ENCODE results near the gene SBNO2.

Gene SBNO2

GRCh38 chr19:1168572-1169410 is 5.3 kb downstream of the SBNO2 start:
- no peak for DNase-seq

GRCh38 chr19:1167687-1168571 is 6.1 kb downstream of the SBNO2 start:
- no peak for DNase-seq

- no peak for DNase-seq
Observed at GRCh38 chr19:1166872-1167573, 7.0 kb downstream of the SBNO2 start.

- DNase-seq: no peak
Observed at GRCh38 chr19:1164684-1165531, 9.2 kb downstream of the SBNO2 start.

- no peak for DNase-seq
Observed at GRCh38 chr19:1163934-1164683, 10.0 kb downstream of the SBNO2 start.

GRCh38 chr19:1163283-1163933 is 10.7 kb downstream of the SBNO2 start:
- no peak for DNase-seq

- DNase-seq: no peak
Observed at GRCh38 chr19:1162404-1163282, 11.4 kb downstream of the SBNO2 start.

GRCh38 chr19:1161716-1162115 is 12.4 kb downstream of the SBNO2 start:
- DNase-seq: no peak

- no peak for DNase-seq
Observed at GRCh38 chr19:1159864-1160595, 14.0 kb downstream of the SBNO2 start.

- no peak for DNase-seq
Observed at GRCh38 chr19:1158885-1159448, 15.1 kb downstream of the SBNO2 start.

GRCh38 chr19:1157931-1158884 is 15.9 kb downstream of the SBNO2 start:
- DNase-seq: no peak

GRCh38 chr19:1156830-1157615 is 17.0 kb downstream of the SBNO2 start:
- no peak for DNase-seq

- no peak for DNase-seq
Observed at GRCh38 chr19:1156305-1156801, 17.7 kb downstream of the SBNO2 start.

- DNase-seq: no peak
Observed at GRCh38 chr19:1155352-1156304, 18.4 kb downstream of the SBNO2 start.

GRCh38 chr19:1154731-1155351 is 19.2 kb downstream of the SBNO2 start:
- DNase-seq: no peak
